Measurements from ENCODE around the gene MFSD11. TPM values are rescaled to one million over a fixed set of nuclear protein-coding genes. Genes with fewer than 3 reads are reported as not detected.

The MFSD11 gene
- total and polyA plus RNA-seq, 2 donors (not counting 3 experiments of a cell fraction or from before 2014, with no cell fraction given) = 23.5 to 35.2 TPM

DNA sequence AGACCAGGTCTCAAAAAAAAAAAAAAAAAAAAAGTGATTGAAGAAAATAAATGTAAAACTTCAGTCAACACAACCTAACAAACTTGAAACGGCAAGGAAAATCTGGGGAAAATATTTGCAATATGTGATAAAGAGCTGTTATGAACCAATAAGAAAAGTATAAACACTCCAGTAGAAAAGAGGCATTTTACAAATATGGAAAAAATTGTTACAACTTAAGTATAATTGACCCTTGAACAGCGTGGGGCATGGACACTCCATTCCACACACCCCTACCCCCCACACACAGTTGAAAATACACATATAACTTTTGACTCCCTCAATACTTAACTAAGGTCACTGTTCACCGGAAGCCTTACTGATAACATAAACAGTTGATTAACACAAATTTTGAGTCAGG, 20.7 kb downstream of the MFSD11 start:
- no peaks in the 10 kb centered on the region for H3K79me2 ChIP-seq (ENCODE audit: control insufficient read depth, insufficient read depth, low read length)
- H3K4me3 ChIP-seq (replicated peaks in 1 of 3; ENCODE audit: insufficient read depth in 1 of 3, low read depth in 1 of 3, low read length in 3 of 3) = no peak overlapping the region
- no peaks in the 10 kb centered on the region for H3K36me3 ChIP-seq (ENCODE audit: control insufficient read depth in 2 of 2, extremely low read depth in 1 of 2, insufficient read depth in 2 of 2, low read length in 2 of 2)
- no TSS peak for BruUV-seq (replicated peaks)
- dilution Hi-C loops (cut with MboI; ENCODE audit: extremely low pct_ligation_motif_present, low sequenced_read_pairs) (no loop called here), intact Hi-C loops (cut with micrococcal nuclease) (no loop called here)
- FAIRE-seq = no peak
- H3K9me1 ChIP-seq (replicated peaks; ENCODE audit: control insufficient read depth, extremely low read depth, insufficient read depth, low read length) = no peaks in the 10 kb centered on the region
- H3K27me3 ChIP-seq (ENCODE audit: control insufficient read depth in 2 of 2, insufficient read depth in 2 of 2, low read length in 2 of 2) = no peaks in the 10 kb centered on the region
- no peak overlapping the region for H3K4me2 ChIP-seq (ENCODE audit: insufficient read depth, low read length)
- no peaks in the 10 kb centered on the region for H3K4me1 ChIP-seq (ENCODE audit: control insufficient read depth, extremely low read depth, insufficient read depth, low read length)
- no peak overlapping the region for H3K27ac ChIP-seq (ENCODE audit: insufficient read depth, low read depth, low read length)
- TF ChIP-seq FOS (IDR thresholded peaks at IDR 0.05; ENCODE audit: borderline replicate concordance, insufficient read depth, low read length) = no peak
- no peak for TF ChIP-seq POLR2AphosphoS5 (IDR thresholded peaks at IDR 0.05; ENCODE audit: insufficient read depth, low read depth, low read length)
- no peak for TF ChIP-seq CTCF (IDR thresholded peaks at IDR 0.05; ENCODE audit: extremely low read depth in 1 of 2, insufficient read depth in 1 of 2, low read depth in 1 of 2, low read length in 2 of 2)
- no peak for TF ChIP-seq MYC (IDR thresholded peaks at IDR 0.05; ENCODE audit: low read depth, low read length)
- no peak for TF ChIP-seq POLR2A (IDR thresholded peaks at IDR 0.05; ENCODE audit: low read depth, low read length)
- TF ChIP-seq, protein P1, sequence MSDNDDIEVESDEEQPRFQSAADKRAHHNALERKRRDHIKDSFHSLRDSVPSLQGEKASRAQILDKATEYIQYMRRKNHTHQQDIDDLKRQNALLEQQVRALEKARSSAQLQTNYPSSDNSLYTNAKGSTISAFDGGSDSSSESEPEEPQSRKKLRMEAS (IDR thresholded peaks at IDR 0.05; ENCODE audit: insufficient read depth, insufficient read length) = no peak
- TF ChIP-seq EZH2 (IDR thresholded peaks at IDR 0.05; ENCODE audit: borderline replicate concordance, low read depth, low read length, severe bottlenecking) = no peak
- no peak for TF ChIP-seq GATA2 (IDR thresholded peaks at IDR 0.05; ENCODE audit: insufficient read depth, insufficient read length, low read depth, low read length)
- TF ChIP-seq JUN (IDR thresholded peaks at IDR 0.05; ENCODE audit: borderline replicate concordance, insufficient read depth, insufficient read length, low read depth) = no peak
- POLR2A ChIA-PET = no interaction called here
- no peaks in the 10 kb centered on the region for H3K9me3 ChIP-seq (replicated peaks; ENCODE audit: control insufficient read depth, insufficient read depth, low read length)
- no peak overlapping the region for H3K9ac ChIP-seq (replicated peaks; ENCODE audit: extremely low read depth, insufficient read depth, low read length)
- CTCF ChIA-PET = interaction anchor here (0.6 to 1.5 kb wide), 3 partner anchors 13 to 20 kb away, joined by 3 to 6 read pairs (median 3); no protein-coding TSS in a partner anchor
- no peak for DNase-seq (ENCODE audit: low read depth, low spot score)
- no peak overlapping the region for H2AFZ ChIP-seq (ENCODE audit: low read depth, low read length)
- no peaks in the 10 kb centered on the region for H4K20me1 ChIP-seq (replicated peaks; ENCODE audit: control insufficient read depth, extremely low read depth, insufficient read depth, low read length)
